B cell (primary cell): ENCODE results near the gene AOPEP. TPM values are rescaled to one million over a fixed set of nuclear protein-coding genes. Genes with fewer than 3 reads are reported as not detected.

Experiments
- ATAC-seq: fragments of 200-7000 bp; cut with Tn5 transposase; one replicate; pipeline ENCODE4 v1.10.0; 2021; ENCODE audit warnings: low read depth, mild to moderate bottlenecking, moderate number of reproducible peaks, moderate library complexity
- CTCF ChIA-PET: fragments of 350-600 bp; sonication (Branson Sonifier 250); formaldehyde crosslinking; loops from one replicate; lab custom pipeline; 2021; ENCODE audit warnings: antibody characterized with exemption, inconsistent platforms; lab: Charles Lee
- POLR2A ChIA-PET: fragments of 350-600 bp; sonication (Branson Sonifier 250); formaldehyde crosslinking; loops from one replicate; lab custom pipeline; 2021; ENCODE audit warnings: antibody characterized with exemption; lab: Charles Lee
- DNase-seq: peaks from one replicate; pipeline ENCODE4 v3.0.0; 2013
- H2AFZ ChIP-seq: 2 replicates; pipeline ENCODE4 v1.6.1; 2012; ENCODE audit warnings: mild to moderate bottlenecking, low read depth, low read length; ENCODE audit not compliant: insufficient read depth, poor library complexity, severe bottlenecking
- H3K27ac ChIP-seq, 2 donors: 1 replicate in 1 of 2; 2 replicates in 1 of 2; pipeline ENCODE4 v1.5.1; 2012 to 2013; ENCODE audit warnings: low read length in 2 of 2, mild to moderate bottlenecking in 2 of 2, moderate library complexity in 1 of 2
- H3K27me3 ChIP-seq, 4 experiments: fragments of 200-600 bp in 1 of 4; sonication (generic) in 1 of 4; replicated peaks in 1 of 4; 1 replicate in 2 of 4; 2 replicates in 2 of 4; pipeline versions ENCODE4 v1.6.1 to v1.7.0; 2013 to 2016; ENCODE audit warnings: low read length in 3 of 4, mild to moderate bottlenecking in 2 of 4, mixed read lengths in 1 of 4, moderate library complexity in 1 of 4; ENCODE audit not compliant: insufficient read depth in 4 of 4, control insufficient read depth in 3 of 4; ENCODE audit errors: control extremely low read depth in 1 of 4
- H3K36me3 ChIP-seq, 2 experiments: replicated peaks in 1 of 2; 1 replicate in 1 of 2; 2 replicates in 1 of 2; pipeline versions ENCODE4 v1.6.1 to v1.7.1; 2013; ENCODE audit warnings: low read length in 1 of 2; ENCODE audit not compliant: insufficient read depth in 2 of 2, control insufficient read depth in 1 of 2; ENCODE audit errors: control extremely low read depth in 1 of 2, extremely low read depth in 1 of 2
- H3K4me1 ChIP-seq, 2 donors: fragments of 200-600 bp in 1 of 2; sonication (generic) in 1 of 2; 1 replicate in 1 of 2; 2 replicates in 1 of 2; pipeline versions ENCODE4 v1.5.1 to v1.6.1; 2013 to 2017; ENCODE audit warnings: low read length in 2 of 2; ENCODE audit not compliant: control insufficient read depth in 2 of 2, insufficient read depth in 2 of 2
- H3K4me2 ChIP-seq: replicated peaks from 2 replicates; pipeline ENCODE3; 2012; ENCODE audit warnings: mild to moderate bottlenecking, low read depth, low read length; ENCODE audit not compliant: poor library complexity, severe bottlenecking
- H3K4me3 ChIP-seq, 5 experiments: fragments of 200-600 bp in 1 of 5; sonication (generic) in 1 of 5; 1 replicate in 3 of 5; 2 replicates in 2 of 5; pipeline versions ENCODE4 v1.5.1 to v1.7.0; 2011 to 2016; ENCODE audit warnings: low read length in 4 of 5, mild to moderate bottlenecking in 4 of 5, low read depth in 2 of 5, control low read depth in 1 of 5, moderate library complexity in 1 of 5; ENCODE audit not compliant: insufficient read depth in 1 of 5; ENCODE audit errors: control extremely low read depth in 1 of 5, extremely low read depth in 1 of 5
- H3K79me2 ChIP-seq: fragments of 200-600 bp; sonication (generic); one replicate; pipeline ENCODE4 v1.6.0; 2016; ENCODE audit warnings: low read length; ENCODE audit not compliant: control insufficient read depth, insufficient read depth
- H3K9ac ChIP-seq: fragments of 200-600 bp; sonication (generic); 2 replicates; pipeline ENCODE4 v1.6.1; 2017; ENCODE audit warnings: mild to moderate bottlenecking, low read length, moderate library complexity
- H3K9me3 ChIP-seq, 3 donors: one replicate each; pipeline versions ENCODE4 v1.6.1 to v1.7.1; 2013; ENCODE audit warnings: low read length in 2 of 3; ENCODE audit not compliant: control insufficient read depth in 2 of 3, insufficient read depth in 1 of 3; ENCODE audit errors: control extremely low read depth in 1 of 3
- H4K20me1 ChIP-seq: 2 replicates; pipeline ENCODE4 v1.6.0; 2012; ENCODE audit warnings: mild to moderate bottlenecking, low read length; ENCODE audit not compliant: insufficient read depth, control insufficient read depth, poor library complexity, severe bottlenecking
- H3K27ac Mint-ChIP-seq: one replicate; pipeline ENCODE4 v1.8.0; 2021; ENCODE audit warnings: mixed read lengths
- H3K27me3 Mint-ChIP-seq: one replicate; pipeline ENCODE4 v1.8.0; 2021; ENCODE audit warnings: mixed read lengths
- H3K4me1 Mint-ChIP-seq: one replicate; pipeline ENCODE4 v1.8.0; 2021; ENCODE audit warnings: mixed read lengths
- H3K4me3 Mint-ChIP-seq: one replicate; pipeline ENCODE4 v1.8.0; 2021; ENCODE audit warnings: mixed read lengths
- H3K9me3 Mint-ChIP-seq: one replicate; pipeline ENCODE4 v1.8.0; 2022; ENCODE audit warnings: mixed read lengths; ENCODE audit not compliant: insufficient read depth
- CTCF ChIP-seq: fragments of 200-600 bp; IDR thresholded peaks from one replicate; pipeline ENCODE4 v1.8.0; 2022; ENCODE audit warnings: antibody characterized with exemption, mild to moderate bottlenecking
- EZH2 ChIP-seq: IDR thresholded peaks from 2 replicates; pipeline ENCODE4 v1.6.1; 2012; ENCODE audit warnings: borderline replicate concordance, low read depth, mild to moderate bottlenecking, moderate library complexity, low read length; ENCODE audit not compliant: insufficient read depth, poor library complexity, severe bottlenecking
- WGBS: methylation state at CpG from one replicate; pipeline ENCODE4 v1.1.5; 2013; ENCODE audit warnings: missing lambda C conversion rate; ENCODE audit not compliant: insufficient coverage; 5-methylcytosine and 5-hydroxymethylcytosine counted together
- intact Hi-C: fragments of 100-400 bp; cut with micrococcal nuclease; formaldehyde crosslinking; loops from one replicate; pipeline ENCODE4 v1.10.0; 2022
- polyA plus RNA-seq: library from polyadenylated mRNA; depleted of rRNA; stranded (reverse); fragments of >200 nt; gene quantifications from 2 replicates; pipeline ENCODE4 v1.2.3, GENCODE V29; 2012
- total RNA-seq, 2 donors: library from RNA; stranded (reverse); fragments of 120-200 nt in 1 of 2; gene quantifications; 1 replicate in 1 of 2; 2 replicates in 1 of 2; pipeline versions ENCODE4 v1.2.3 to v1.2.4, GENCODE V29; 2013 to 2022

Gene AOPEP
- total and polyA plus RNA-seq, 2 donors (not counting 1 experiment from before 2014, with no cell fraction given) = 5.1 to 35.8 TPM

GRCh38 chr9:94945197-94946144 lies 219.0 kb downstream of the AOPEP start:
- Histone ChIP-seq H3K4me1 (no peaks in the 10 kb centered on the region), H3K79me2 (no peaks in the 10 kb centered on the region), H3K36me3 (no peaks in the 10 kb centered on the region), H4K20me1 (no peaks in the 10 kb centered on the region), H2AFZ (no peak overlapping the region), H3K27me3 (no peaks in the 10 kb centered on the region), H3K4me3 (no peak overlapping the region), H3K9ac (no peak overlapping the region), H3K27ac (no peak overlapping the region), H3K9me3 (no peaks in the 10 kb centered on the region), H3K4me2 (no peak overlapping the region)
- intact Hi-C loops = no loop called here
- Mint-ChIP-seq H3K4me1 (no peaks in the 10 kb centered on the region), H3K4me3 (no peak overlapping the region), H3K9me3 (no peaks in the 10 kb centered on the region), H3K27me3 (no peaks in the 10 kb centered on the region), H3K27ac (no peak overlapping the region)
- WGBS = 98% methylated on average over 9 of the region's 14 CpGs
- DNase-seq (no peak), ATAC-seq (no peak)
- TF ChIP-seq CTCF (no peak), EZH2 (no peak)
- ChIA-PET POLR2A (no interaction called here), CTCF (interaction anchor here (1.4 kb wide), 1 partner anchor 11 kb away, joined by 4 read pairs; no protein-coding TSS in a partner anchor)

- no peak overlapping the region for H2AFZ ChIP-seq
- H3K79me2 ChIP-seq = no peaks in the 10 kb centered on the region
- no peak overlapping the region for H3K4me3 Mint-ChIP-seq
- H3K27ac Mint-ChIP-seq = no peak overlapping the region
- H3K9me3 ChIP-seq = no peaks in the 10 kb centered on the region
- DNase-seq (no peak), ATAC-seq (no peak)
- H3K4me1 Mint-ChIP-seq = peaks cover 1% of the 10 kb centered on the region
- H3K36me3 ChIP-seq = no peaks in the 10 kb centered on the region
- TF ChIP-seq EZH2 = no peak
- TF ChIP-seq CTCF = no peak
- no peaks in the 10 kb centered on the region for H3K27me3 ChIP-seq
- H3K9ac ChIP-seq = no peak overlapping the region
- H3K4me3 ChIP-seq = no peak overlapping the region
- ChIA-PET CTCF (interaction anchor here (1.4 kb wide), 1 partner anchor 12 kb away, joined by 4 read pairs; no protein-coding TSS in a partner anchor), POLR2A (no interaction called here)
- H3K4me2 ChIP-seq = no peak overlapping the region
- H3K4me1 ChIP-seq = no peaks in the 10 kb centered on the region
- no peak overlapping the region for H3K27ac ChIP-seq
- H4K20me1 ChIP-seq = no peaks in the 10 kb centered on the region
- no peaks in the 10 kb centered on the region for H3K27me3 Mint-ChIP-seq
- H3K9me3 Mint-ChIP-seq = no peaks in the 10 kb centered on the region
- WGBS = 100% methylated on average over 2 of the region's 3 CpGs
- intact Hi-C loops = no loop called here
These were observed 219.8 kb downstream of the AOPEP start for GRCh38 chr9:94946256-94946655.
